Stimulated activated CD4-positive, alpha-beta T cell treated with anti-CD3 and anti-CD28 coated beads, Interleukin-4, amount 100 ng/mL, for 24 hours (primary cell): ENCODE results near the gene DOP1A.
A peak's percentile ranks its signal among the peaks of the same experiment; 100 is the strongest.

Experiments used
- DNase-seq: peaks from one replicate; pipeline ENCODE4 v3.0.0-alpha.2; 2020

The DOP1A gene

GRCh38 chr6:83202031-83202430, 134.6 kb downstream of the DOP1A start:
- DNase-seq = no peak

- DNase-seq = peak; percentile 62
Observed at GRCh38 chr6:83215131-83216047, 147.9 kb downstream of the DOP1A start.

- DNase-seq = no peak
Observed at GRCh38 chr6:83216806-83217205, 149.3 kb downstream of the DOP1A start.
